GM18870 (cell line): ENCODE results near the gene OTOS.

Source experiments
- ATAC-seq: cut with Tn5 transposase; IDR thresholded peaks from one replicate; pipeline ENCODE4 v1.9.1; 2021; ENCODE audit warnings: moderate library complexity; ENCODE audit not compliant: unreplicated experiment

Gene OTOS

DNA sequence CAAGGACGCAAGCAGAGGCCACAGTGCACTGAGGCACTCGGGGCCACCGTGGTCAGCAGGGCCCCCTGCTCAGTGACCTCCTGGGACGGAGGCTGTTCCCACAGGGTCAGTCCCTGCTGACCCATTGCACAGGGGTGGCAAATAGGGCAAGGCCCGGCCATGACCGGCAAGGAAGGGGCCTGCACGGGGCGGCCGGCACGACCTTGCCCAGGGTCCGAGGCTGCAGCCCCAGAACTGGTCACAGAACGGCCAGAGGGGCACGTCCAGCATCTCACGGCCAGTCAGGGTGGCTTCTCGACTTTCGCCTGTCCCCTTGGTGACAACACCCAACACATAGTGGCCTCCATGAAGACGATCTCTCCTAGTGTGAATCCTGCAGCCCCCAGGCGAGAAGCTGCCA lies 27.6 kb upstream of the OTOS start:
- no peak for ATAC-seq

DNA sequence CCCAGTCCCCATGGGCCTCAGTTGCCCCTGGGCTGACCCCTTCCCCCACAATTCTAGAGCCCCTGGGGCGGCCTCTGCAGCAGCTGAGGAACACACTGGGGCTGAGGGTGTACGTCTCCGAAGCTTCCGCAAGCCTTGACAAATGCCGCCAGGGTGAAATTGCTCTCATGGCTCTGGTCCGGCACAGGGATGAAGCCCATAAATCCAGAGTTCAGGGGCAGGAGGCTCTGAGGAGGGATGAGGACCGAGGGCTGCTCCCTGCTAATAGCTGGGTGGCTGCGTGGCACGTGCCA lies 27.1 kb upstream of the OTOS start:
- no peak for ATAC-seq

DNA sequence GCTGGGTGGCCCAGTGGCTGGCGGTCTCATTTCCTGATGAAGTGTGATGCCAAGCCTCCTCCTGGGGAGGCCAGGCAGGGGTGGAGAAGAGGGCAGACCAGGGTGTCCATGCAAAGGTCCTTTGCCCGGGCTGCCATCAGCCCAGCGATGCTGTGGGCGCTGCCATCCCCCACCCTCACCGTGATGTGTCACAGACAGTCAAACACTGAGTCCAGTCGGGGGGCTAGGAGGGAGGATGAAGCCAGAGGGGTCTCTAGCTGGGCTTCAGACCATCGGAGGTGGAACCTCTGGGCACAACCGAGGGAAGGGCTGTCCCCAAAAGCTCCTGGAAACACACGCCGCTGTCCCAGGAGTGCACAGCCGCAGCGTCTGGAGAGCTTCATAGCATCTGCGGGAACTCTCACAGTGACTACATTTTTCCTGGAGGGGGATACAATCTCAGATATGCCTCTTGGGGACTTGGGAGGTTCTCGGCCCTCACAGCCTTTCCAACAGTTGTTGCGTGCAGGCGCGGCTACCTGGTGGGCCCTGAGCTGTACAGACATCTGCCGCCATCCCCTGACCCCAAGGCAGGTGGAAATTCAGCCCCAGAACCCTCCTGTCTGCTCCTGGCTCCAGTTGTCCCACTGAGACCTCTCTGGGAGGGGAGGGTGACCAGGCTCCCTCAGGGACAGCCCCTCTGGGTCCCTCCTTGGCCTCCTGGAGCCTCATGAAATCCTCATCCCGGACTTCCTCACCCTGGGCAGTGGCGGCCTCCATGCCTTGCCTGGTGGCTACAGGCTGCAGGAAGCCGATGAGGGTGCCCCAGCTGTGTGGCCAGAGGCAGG lies 26.5 kb upstream of the OTOS start:
- ATAC-seq = no peak

DNA sequence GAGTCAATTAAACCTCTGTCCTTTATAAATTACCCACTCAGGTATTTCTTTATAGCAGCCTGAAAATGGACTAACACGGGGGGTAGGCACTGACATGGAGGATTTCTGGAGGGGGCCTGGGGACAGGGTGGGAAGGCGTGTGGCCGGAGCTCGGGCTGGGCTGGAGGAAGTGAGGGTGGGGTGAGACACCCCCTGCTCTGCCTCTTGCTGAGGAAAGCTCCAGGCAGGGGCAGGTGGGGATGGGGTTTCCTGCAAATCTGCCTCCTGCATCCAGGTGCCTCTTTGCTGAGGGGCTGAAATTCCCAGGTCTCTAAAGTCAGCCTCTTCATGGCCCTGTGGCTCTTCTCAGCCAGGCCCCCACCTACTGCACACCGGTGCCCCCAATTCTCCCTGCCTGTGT lies 25.7 kb upstream of the OTOS start:
- no peak for ATAC-seq

DNA sequence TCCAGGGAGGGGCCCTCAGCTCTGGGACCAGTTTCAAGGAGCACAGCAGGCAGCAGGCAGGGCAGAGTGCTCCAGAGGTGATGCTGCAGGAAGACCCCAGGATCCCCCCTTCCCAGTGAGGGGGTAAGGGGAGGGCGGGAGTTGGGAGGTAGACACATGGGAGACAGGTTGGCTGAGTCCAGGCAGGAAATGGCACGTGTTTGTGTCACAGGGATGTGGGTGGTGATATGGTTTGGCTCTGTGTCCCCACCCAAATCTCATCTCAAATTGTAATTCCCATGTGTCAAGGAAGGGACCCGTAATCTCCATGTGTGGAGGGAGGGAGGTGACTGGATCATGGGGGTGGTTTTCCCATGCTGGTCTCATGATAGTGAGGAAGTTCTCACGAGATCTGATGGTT lies 25.2 kb upstream of the OTOS start:
- no peak for ATAC-seq

DNA sequence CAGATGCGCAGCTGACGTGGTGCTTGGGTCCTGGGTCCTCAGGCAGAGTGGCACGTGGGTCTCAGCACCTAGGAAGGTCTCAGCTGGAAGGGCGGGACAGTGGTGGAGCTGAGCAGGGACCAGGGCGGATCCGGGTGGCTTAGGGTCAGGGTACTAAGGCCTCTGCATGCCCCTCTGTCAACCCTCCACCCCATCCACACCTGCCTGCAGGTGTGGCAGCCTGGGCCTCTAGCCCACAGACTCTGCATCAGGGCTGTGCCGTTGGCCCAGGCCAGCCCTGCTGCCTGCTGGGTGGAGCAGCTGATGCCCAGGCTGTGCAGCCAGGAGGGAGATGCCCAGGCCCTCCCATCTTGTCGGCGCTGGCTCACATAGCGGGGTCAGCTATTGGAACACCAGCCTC lies 24.6 kb upstream of the OTOS start:
- no peak for ATAC-seq

- no peak for ATAC-seq
Measured at GRCh38 chr2:240164586-240164985, 24.1 kb upstream of the OTOS start.

- no peak for ATAC-seq
Measured at GRCh38 chr2:240163844-240164574, 23.6 kb upstream of the OTOS start.

DNA sequence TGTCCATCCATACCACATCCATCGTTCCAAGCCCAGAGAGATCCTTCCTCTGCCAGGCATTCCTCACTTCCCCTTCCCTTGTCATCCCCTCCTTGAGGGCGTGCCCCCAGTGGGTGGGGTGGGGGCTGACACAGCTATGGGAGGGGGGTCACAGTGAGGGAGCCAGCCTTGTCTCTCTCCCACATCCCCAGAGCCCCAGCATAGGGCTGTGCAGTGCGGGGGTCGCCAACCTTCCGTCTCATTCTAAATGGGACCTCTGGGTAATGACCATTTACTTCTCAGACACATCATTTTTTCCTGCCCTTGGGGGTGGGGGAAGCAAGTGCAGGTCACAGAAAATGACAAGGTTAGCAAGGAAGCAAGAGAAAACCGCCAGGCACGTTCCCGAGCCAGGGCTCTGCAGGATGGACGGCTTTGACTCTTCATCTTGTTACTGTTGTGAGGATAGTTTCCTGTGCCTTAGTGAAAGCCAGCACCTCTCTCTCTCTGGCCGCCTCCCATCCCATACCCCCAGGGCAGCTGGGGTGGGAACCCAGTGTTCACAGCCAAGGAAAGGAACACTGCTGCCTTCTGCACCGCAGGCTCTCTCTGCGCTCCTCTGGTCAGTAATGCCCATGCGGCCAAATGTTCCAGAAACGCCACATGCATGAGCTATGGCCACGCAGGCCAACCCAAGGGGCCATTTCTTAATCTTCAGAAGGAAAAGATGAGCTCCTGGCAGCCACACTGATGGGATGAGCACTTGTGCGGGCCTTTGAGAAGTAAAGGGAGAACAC lies 22.7 kb upstream of the OTOS start:
- no peak for ATAC-seq

DNA sequence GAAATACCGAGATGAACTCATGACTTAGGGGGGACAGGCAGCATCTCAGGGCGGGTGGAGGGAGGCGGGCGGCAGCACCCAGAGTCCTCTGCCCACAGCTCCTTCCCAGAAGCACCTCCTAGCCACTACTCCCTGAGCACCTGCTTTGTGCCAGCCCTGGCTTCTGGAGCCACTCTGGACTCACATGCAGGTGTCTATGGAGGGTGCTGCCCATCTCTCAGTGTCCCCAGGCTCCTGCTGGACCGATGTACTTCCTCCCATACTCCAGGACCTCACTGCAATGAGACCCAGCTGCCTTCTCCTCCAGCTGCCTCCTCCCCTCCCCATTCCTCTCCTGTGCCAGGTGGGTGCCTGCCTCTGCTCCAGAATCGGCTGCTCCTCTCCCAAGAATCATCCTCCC lies 22.1 kb upstream of the OTOS start:
- no peak for ATAC-seq

GRCh38 chr2:240162032-240162431 lies 21.6 kb upstream of the OTOS start:
- ATAC-seq = no peak

DNA sequence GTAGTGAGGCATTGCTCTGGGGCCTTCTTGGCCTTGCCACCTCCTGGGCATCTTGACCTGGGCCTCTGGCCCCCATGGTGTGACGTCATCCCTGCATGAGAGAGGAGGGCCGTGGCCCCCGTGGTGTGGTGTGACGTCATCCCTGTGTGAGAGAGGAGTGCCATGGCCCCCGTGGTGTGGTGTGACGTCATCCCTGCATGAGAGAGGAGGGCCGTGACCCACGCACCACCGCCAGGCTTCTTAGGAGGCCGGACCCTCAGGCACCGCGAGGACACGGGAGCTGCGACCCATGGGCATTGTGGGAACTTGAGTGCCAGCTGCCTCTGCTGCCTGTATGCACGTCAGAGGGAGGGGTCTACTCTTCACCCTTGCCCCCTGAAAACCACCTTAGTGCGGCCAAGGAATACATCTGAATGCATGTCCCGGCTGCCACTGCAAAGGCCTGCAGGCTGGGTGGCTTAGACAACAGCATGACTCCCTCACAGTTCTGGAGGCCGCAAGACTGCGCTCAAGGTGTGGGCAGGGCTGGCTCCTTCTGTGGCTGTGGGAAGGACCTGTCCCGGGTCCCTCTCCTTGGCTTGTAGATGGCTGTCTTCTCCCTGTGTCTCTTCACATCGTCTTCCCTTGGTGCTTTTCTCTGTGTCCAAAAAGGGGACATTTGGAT lies 20.8 kb upstream of the OTOS start:
- no peak for ATAC-seq

DNA sequence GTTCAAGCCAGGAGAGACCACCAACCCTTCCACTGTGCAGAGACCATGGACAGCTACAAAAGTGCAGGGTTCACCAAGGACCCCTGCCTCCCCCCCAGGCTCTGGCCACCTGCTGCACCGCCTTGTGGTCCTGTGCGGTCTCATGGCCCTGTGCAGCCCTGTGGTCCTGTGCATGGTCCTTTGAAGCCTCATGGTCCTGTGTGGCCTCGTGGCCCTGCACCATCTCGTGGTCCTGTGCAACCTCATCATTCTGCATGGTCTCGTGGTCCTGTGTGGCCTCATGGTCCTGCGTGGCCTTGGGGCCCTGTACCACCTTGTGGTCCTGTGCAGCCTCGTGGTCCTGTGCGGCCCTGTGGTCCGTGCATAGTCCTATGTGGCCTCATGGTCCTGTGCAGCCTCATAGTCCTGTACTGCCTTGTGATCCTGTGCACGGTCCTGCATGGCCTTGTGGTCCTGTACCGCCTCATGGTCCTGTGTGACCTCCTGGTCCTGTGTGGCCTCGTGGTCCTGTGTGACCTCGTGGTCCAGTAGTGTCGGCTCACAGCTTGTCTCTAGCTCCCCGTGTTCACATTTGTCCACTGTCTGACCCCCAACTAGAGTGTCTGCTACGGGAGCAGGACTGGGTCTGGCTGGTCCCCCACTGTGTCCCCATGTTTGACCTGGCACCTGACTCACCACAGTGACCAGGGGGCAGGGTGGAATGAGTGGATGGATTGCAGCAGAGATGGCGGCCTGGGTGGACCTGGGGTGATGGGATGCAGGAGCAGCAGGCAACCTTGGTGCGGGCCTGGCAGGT lies 20.0 kb upstream of the OTOS start:
- no peak for ATAC-seq

DNA sequence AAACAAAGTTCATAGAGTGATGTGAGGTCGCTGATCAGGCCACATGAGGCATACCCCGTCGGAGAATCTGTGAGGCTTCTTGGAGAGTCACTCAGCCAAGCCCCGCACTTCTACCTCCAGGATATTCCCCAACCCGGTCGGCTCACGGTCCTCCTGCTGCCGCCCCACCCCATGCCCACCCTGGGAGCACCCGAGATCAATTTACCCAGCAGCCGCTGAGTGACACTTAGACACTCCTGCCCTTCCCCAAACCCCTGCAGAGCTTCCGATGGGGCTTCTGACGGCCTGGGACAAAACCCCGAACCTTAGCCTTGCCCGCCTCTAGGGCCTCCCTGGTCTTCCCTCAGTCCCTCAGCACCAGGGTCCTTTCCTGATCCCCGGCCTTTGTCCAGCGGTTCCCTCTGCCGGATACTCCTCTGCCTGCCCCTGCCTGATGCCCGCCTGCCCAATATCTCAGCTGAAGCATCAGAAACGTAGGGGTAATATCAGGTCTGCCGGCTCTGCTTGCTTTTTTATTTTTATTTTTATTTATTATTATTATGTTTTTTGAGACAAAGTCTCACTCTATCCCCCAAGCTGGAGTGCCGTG lies 18.9 kb upstream of the OTOS start:
- ATAC-seq = no peak

DNA sequence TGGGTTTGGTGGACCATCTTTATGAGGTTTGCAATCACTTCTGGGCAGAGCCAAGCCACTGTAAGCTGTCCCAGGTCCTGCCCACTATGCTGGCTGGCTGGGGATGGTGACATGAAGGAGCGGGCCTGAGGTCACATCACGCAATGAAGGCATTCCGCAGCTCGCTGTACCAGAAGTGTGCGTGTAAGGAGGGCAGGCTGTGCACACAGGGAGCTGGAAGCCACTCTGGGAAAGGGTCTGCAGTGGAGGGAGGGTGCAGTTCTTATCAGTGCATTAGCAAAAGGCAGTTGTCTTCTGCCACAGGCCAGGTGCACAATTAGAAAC lies 16.7 kb upstream of the OTOS start:
- ATAC-seq = no peak

DNA sequence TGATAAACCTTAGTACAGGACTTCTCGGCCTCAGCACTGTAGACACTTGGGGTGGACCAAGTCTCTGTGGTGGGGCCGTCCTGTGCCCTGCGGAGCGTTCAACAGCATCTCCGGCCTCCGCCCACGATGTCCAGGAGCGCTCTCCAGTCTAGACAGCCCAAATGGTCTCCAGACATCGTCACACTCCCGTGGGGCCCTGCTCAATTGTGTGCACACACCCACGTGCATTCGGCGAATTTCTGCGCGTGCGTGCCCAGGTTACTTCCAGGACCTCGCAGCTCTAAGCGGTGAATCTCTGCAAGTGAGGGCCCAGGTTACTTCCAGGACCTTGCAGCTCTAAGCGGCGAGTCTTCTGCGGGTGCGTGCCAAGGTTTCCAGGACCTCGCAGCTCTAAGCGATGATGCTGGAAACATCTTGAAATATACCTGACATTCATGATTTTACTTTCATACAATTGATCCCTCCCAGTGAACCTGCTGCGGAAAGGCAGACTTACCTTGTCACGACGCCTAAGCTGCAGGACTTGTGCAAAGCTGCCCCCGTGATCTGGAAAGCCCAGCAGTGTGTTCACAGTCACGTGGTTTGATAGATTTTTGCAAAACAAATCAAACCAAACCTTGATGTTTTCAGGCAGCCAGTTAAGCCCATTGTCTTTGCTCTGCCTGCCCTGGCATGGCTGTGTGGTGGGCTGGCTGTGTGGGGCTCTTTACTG lies 16.1 kb upstream of the OTOS start:
- no peak for ATAC-seq

DNA sequence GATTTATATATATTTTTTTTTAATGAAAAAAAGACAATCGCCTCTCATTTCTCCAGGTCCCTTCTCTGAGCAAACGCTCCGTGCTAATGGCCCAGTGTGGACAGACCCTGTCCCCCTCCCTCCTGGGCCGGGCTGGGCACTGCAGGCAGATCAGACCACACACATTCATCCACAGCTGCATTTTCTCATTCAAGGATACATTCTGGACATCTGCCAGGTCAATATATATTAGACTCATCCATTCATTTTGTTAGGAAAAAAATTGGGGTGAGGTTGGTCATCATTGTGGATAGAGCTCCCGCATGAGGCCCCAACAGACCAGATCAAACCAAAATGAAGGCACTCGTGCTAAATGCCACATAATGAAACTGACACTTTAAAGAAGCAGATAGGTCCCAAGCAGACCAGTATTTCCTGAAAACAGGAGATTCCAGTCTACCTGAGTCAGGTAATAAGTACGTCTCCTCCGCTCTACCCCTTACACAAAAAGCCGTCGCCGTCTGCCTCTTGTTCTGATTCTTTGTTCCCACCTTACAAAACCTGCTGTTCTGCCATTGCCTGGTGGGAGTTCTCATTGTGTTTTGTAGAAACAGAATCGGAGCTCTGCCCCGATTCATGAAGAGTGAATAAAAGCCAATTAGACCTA lies 15.4 kb upstream of the OTOS start:
- no peak for ATAC-seq

DNA sequence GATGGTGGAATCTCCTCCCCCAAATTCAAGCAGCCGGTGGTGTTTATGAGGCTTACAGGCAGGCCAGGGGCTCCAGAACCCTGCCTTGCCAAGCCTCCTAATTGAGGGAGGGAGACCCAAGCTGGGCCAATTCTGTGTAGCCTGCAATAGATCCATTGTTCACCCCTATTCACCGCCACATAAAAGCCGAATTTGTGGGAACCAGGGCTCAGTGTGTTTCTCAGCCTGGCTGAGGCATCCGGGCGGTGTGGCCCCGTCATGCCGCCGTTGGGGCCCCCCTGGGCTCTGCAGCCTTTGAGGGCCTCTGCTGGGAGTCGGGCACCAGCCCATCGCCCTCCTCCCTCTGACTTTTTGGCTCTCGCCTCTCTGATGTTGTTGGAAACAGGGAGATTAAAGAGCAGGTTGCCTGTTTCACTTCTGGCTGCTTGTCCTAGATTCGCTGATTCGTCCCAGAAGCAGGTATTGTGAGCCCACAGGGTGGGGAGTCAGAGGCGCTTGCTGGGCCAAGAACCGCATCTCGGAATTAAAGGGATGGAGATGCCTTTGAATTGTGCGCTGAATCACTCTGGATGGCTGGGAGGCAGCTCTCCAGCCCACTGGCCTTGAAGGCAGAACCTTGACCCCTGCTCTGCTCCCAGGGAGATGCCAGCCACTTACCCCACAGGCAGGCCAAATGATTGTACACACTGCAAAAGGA lies 14.7 kb upstream of the OTOS start:
- no peak for ATAC-seq

DNA sequence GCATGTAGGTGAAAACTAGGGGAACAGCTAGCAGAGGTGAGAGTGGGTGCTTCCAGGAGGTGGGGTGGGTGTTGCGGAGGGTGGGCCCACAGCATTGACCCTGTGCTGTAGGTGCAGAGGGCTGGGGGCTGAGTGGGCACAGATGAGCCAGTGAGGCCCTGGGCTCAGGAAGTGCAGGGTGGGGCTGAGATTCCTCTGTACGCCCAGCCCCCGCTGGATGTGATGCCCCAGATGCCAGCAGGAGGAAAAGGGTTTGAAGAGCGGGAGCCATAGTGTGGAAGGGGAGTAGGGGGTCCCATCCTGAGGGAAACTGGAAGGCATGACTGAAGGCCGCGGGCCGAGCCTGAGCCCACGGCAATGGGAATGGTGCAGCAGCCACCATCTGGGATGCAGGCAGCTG lies 14.1 kb upstream of the OTOS start:
- ATAC-seq = no peak
